ENCODE measurements around the gene ZNF385B.

GRCh38 chr2:179785902-179786301 lies 75.5 kb downstream of the ZNF385B start:
- TF ChIP-seq CTCF (IDR thresholded peaks at IDR 0.05; ENCODE audit: borderline replicate concordance, extremely low read depth, low read length, poor library complexity, severe bottlenecking) (no peak), EZH2 (IDR thresholded peaks at IDR 0.05; ENCODE audit: borderline replicate concordance, low read depth, low read length, severe bottlenecking) (no peak)

All from DND-41 (cell line).